ENCODE measurements around the gene FIGN.

- TF ChIP-seq SUZ12 (IDR thresholded peaks at IDR 0.05; ENCODE audit: extremely low read depth, insufficient read depth, insufficient read length) (no peak), ZNF274 (IDR thresholded peaks at IDR 0.05; ENCODE audit: low read depth, low read length) (no peak), YY1 (IDR thresholded peaks at IDR 0.05; ENCODE audit: insufficient read depth, insufficient read length) (no peak)
Observed at GRCh38 chr2:163595028-163595427, 140.8 kb downstream of the FIGN start.

Data from NT2/D1 (cell line).